Measurements from ENCODE around the gene ARHGAP8.
"Not testable (repeated sequence)": the region's sequence is repeated elsewhere in the genome, so short reads cannot be mapped to it uniquely, and the experiment has no call there.

ARHGAP8 gene

DNA sequence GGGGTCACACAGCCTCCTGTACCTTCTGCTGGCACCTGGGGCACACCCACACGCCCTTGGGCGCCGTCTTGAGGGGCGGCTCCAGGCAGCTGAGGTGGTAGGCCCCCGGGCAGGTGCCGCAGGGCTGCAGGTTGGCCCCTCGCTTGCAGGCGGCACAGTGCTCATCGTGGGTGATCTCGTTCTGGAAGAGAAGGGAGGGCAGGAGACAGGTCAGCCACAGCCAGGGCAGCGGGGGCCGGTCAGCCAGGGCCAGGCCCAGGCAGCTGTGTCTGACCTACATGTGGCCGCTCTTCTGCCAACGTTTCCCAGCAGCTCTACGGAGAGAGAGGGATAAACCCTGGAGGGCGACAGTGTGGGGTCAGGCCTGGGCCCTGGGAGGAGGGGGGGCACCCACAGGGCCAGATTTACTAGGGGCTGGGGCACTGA is 135.6 kb downstream of the ARHGAP8 start:
- in situ Hi-C loops (cut with HindIII; ENCODE audit: low pct_ligation_motif_present, low pct_unique_long_range_greater_than_20kb, low sequenced_read_pairs): no loop called here
- no peak for DNase-seq

DNA sequence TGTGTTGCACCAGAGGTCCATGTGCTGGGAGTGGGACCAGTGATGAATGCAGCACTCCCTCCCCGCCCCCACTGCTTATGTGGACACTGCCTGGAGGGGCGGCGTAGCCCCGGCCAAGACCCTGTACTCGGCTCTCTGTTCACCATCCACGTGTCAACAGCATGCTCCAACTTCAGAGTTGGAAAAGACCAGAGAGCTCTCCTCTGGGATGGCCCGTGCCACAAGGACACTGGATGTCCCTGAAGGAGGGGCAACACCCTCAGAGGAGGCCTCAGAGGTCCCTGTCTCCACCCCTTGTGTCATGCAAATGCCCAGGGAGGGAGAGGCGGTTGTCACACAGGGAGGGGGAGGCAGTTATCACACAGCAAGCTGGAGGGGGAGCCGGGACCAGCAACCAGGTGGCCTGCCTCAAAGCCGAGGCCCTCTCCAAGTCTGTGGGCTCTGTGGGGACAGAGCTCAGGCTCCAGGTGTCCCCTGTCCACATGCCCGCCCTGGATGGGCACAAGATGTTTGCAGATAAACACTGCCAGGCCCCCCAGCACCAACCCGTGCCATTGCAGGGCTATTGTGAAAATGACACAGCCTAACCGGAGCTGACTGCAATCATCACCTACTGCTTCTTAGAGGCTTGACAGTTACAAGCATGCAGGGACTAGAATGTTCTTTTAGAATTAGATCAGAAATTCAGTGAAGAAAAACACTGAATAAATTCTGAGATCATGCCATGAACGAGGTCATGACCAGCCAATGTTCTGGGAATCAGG is 136.3 kb downstream of the ARHGAP8 start:
- DNase-seq: no peak
- in situ Hi-C loops (cut with HindIII; ENCODE audit: low pct_ligation_motif_present, low pct_unique_long_range_greater_than_20kb, low sequenced_read_pairs): no loop called here

DNA sequence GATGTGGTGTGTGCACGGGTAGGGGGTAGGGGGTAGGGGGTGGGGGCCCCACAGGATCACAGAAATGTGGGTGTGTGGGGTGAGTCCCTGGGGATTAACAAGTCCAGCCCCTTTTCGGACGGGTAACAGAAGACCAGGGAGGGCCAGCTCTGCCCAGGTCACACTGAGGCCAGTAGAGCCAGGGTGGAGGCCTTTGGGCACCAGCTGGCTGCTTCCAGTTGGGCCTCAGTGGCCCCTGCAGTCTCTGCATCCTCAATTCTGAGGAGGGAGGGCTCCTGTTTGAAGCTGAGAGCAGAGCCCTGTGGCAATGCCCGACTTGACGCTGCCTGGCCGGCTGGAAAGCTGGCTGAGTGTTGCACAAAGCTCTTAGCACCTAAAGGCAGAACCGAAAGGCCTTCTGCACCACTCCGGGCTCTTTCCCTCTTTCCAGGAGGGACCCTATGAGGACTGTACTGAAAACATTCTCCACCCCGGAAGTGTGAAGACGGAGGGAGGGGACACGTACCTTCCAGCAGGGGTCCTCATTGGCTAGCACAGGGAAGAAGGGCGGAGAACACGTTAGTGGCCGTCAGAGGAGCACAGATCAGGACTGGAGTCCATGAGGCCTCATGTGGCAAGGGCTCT is 137.0 kb downstream of the ARHGAP8 start:
- DNase-seq: no peak
- in situ Hi-C loops (cut with HindIII; ENCODE audit: low pct_ligation_motif_present, low pct_unique_long_range_greater_than_20kb, low sequenced_read_pairs): no loop called here

DNA sequence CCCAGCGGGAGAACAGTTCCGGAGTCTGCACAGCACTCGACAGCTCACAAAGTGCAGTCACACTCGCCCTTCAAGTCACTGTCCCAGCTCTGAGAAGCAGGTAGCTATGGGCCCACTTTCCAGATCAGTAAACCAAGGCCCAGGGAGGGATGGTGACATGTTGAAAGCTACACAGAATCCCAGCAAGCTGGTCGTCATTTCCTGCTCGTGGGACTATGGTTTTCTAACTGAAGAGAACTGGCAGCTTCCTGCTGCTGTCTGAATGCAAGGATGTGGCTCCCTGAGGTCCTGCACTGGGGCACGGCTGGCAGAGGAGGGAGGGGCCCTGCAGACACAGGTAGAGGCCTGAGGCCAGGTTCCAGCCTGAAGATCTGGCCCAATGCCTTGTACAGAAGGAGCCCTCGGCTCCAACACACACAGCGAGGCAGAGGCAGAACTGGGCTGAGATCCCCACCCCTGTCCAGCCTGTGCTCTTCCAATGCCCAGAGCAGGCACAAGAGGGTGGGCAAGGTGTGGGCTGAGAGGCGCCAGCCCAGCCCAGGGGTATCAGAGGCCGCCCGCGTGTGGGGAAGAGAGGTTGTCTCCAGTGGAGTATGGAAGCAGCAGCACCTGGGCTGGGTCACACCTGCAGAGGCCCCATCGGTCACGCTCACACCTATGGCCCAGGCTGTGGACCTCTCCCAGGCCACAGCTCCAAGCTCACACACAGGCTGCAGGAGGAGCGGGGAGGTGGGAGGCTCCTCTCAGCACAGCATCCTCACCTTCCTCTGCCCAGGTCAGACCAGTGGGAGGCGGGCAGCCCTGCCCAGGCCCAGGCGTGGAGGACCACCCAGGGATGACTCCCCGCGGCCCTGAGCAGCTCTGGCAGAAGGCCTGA is 138.3 kb downstream of the ARHGAP8 start:
- DNase-seq: no peak
- in situ Hi-C loops (cut with HindIII; ENCODE audit: low pct_ligation_motif_present, low pct_unique_long_range_greater_than_20kb, low sequenced_read_pairs): no loop called here

DNA sequence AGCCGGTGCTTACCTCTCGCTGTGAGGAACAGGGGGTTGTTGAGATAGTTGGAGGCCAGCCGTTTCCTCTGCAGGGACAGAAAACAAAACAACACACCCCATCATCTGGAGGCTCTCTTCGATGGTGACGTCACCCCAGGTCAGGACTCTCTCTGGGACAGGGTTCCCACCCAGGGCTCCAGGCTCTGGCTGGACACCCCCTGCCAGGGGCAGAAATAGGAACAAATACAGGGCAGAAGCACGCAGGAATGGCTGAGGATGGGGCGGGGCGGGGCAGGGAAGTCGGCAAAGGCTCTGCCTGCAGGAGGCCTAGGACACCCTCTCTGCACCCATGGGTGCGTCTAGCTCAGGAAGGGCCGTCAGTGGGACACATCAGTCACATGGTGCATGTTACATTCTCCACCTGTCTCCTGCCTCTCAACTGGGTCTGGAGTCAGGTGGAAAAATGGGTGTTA is 138.9 kb downstream of the ARHGAP8 start:
- DNase-seq: no peak
- in situ Hi-C loops (cut with HindIII; ENCODE audit: low pct_ligation_motif_present, low pct_unique_long_range_greater_than_20kb, low sequenced_read_pairs): no loop called here

DNA sequence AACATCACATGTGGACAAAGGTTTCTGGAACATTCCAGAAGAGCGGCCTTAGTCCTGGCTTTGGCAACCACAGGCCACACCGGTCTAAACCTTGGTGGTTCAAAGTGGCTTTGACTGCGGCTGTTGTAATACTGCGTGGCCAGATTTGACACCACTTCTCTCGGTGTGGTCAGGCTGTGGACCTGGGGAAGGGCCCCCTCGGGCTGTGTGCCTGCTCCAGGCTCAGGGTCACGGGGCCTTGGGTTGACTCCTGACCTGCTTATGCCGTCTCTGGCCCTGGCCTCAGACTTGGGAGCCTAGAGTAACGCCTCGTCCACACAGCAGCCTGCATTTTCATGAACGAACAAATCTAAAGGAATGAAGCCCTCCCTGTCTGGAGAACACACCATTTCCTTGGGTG is 139.4 kb downstream of the ARHGAP8 start:
- in situ Hi-C loops (cut with HindIII; ENCODE audit: low pct_ligation_motif_present, low pct_unique_long_range_greater_than_20kb, low sequenced_read_pairs): no loop called here
- no peak for DNase-seq

DNA sequence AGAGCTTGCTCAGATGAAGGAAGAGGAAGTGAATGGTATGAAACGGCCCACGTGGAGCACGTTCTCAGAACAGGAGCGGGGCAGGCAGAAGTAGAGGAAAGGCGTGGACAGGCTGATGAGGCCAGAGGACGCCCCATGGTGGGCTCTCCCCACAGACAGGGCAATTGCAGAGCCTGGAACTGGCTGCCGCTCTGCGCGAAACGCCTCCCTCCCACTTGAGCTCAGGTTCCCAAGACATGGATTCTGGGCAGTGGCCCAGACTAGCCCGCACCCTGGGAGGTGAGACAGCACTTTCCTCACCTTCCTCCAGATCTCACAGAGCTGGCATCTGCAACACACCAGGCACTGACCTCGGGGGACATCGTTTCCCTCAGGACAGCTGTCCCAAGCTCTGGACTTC is 139.9 kb downstream of the ARHGAP8 start:
- in situ Hi-C loops (cut with HindIII; ENCODE audit: low pct_ligation_motif_present, low pct_unique_long_range_greater_than_20kb, low sequenced_read_pairs): no loop called here
- DNase-seq: no peak

DNA sequence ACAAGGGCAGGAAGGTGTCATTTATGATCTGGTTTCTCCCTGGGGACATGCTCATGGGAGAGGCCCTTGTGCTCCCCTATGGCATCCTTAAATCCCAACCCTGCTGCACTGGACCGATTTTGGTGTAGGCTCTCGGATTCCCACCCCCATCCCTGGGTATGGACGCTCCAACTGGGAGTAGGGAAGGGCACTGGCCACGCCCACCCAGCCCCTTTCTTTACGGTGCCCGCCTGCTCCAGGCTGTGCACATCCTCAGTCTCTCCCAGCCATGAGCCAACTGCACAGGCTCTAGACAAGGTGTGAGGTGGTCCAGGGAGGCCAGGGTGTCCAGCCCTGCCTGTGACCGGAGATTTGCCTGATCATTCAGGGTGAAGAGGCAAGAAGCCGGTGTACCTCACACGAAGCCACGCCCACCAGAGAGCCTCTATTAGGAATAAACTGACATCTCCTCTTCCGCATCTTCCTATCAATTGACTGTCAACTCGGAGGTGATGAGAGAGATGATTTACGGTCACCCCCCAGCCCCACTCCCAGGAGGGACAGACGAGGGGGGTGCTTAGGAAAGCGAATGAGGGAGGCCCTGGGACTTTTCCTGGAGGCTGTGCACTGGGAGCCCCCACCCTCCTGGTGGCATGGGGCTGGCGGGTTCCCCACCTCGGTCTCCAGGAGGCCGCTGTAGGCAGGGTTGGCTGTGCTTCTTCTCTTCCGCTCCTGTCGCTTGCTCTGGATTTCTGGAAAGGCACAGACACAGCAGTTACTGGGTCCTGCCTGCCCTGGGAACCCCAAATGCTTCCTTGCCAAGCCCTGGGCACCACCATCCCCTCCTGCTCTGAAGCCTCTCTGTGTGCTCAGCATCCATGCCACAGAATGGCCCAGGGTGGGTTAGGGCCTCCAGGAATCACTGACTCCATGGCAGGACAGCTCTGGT is 140.7 kb downstream of the ARHGAP8 start:
- in situ Hi-C loops (cut with HindIII; ENCODE audit: low pct_ligation_motif_present, low pct_unique_long_range_greater_than_20kb, low sequenced_read_pairs): no loop called here

DNA sequence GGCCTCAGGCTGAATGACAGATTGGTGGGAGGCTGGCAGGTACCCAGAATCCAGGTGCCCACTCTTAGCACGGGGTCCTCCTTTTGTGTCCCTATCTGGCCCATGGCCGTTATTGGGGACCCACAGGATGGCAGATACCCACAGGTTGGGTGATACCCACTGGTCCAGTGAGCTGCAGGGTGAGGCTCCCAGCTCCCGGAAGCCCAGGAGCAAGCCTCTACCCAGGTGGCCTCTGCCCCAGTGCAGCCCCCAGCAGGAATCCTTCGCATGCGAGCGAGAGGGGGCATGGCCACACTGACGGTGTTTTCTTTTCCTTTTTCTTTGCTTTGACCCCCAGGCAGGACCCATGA is 141.3 kb downstream of the ARHGAP8 start:
- no peak for DNase-seq
- in situ Hi-C loops (cut with HindIII; ENCODE audit: low pct_ligation_motif_present, low pct_unique_long_range_greater_than_20kb, low sequenced_read_pairs): no loop called here

More for the DNA sequence above, 140.7 kb downstream of the ARHGAP8 start:
- no peak for DNase-seq

DNA sequence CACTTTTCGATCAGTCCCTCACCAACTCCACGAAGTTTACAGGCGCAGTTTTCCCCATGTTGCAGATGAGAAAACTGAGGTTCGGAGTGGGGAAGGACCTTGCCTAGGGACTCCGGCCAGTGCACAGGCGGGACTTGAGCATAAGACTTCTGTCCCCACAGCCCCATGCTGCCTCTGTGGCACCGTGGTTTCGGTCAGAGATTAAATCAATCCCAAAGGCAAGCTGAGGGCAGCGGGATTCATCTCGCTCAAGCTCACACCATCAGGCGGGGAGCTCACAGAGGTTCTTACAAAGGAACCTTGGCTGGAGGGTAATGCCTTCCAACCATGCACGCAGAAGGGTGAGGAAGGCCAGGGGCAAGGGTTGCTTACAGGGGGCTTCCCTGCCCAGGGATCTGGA is 141.9 kb downstream of the ARHGAP8 start:
- no peak for DNase-seq
- in situ Hi-C loops (cut with HindIII; ENCODE audit: low pct_ligation_motif_present, low pct_unique_long_range_greater_than_20kb, low sequenced_read_pairs): no loop called here

DNA sequence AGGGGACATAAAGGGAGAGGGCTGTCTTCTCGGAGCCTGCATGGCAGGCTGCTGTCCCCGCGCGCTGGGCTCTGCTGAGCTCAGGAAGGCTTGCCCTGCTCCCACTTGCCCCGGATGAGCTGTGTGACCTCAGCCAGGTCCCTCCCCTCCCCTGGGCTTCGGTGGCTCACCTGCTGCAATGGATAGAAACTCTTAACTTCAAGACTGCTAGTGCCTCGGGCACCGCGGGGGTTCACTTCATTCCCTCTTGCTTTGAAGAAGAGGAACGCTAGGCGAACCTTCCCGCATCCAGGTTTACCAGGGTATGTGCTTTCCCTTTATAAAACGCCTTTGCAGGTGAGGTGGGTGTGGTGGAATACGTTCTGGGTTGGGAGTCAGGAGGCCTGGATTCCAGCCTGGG is 142.4 kb downstream of the ARHGAP8 start:
- in situ Hi-C loops (cut with HindIII; ENCODE audit: low pct_ligation_motif_present, low pct_unique_long_range_greater_than_20kb, low sequenced_read_pairs): no loop called here

DNA sequence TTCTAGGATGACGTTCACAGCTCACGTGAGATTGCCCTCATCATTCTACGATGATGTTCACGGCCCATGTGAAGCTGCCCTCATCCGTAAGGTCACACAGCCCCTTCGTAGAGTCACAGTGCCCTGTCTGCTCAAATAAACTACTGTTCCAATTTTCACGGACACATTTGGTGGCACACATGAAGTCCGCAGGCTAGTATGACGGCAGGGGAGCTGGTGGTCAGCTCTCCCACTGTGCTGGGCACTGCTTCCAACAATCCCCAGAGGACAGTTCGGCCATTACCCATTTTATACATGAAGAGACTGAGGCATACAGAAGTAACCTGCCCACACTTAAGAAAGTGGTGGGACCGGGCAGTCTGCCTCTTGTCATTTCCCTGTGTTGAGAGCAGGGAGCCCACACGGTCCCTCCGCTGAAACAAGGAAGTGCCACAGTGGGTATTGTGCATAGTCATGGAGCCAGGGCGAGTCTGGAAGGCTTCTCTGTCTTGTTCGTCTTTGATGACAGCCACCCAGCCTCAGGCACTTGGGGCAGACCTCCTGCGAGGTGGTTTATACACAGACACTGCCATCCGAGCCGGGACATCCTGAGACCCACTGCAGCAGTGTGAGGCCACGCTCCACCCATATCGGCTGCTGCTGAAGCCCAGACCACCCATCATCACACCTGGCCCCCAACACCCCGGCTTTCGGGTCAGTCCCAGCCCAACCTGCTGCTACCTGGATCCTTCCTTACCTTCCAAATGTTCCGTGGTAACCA is 143.1 kb downstream of the ARHGAP8 start:
- no peak for DNase-seq
- in situ Hi-C loops (cut with HindIII; ENCODE audit: low pct_ligation_motif_present, low pct_unique_long_range_greater_than_20kb, low sequenced_read_pairs): no loop called here

More for the DNA sequence above, 142.4 kb downstream of the ARHGAP8 start:
- no peak for DNase-seq

DNA sequence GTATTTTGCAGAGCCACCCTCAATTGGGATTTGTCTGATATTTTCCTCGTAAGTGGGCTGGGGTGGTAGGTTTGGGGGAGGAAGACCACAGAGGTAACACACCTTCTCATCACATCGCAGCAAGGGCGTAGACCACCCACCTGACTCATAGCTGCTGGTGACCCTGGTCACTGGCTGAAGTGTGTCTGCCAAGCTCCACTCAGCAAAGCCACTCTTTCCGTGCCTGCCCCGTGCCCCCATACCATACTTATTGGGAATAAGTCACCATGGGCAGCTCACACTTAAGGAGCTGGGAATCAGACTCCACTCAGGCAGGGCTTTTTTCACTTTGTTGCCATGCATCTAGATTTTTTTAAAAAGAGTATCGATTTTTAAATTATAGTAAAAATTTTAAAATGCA is 145.9 kb downstream of the ARHGAP8 start:
- no peak for DNase-seq
- in situ Hi-C loops (cut with HindIII; ENCODE audit: low pct_ligation_motif_present, low pct_unique_long_range_greater_than_20kb, low sequenced_read_pairs): no loop called here

DNA sequence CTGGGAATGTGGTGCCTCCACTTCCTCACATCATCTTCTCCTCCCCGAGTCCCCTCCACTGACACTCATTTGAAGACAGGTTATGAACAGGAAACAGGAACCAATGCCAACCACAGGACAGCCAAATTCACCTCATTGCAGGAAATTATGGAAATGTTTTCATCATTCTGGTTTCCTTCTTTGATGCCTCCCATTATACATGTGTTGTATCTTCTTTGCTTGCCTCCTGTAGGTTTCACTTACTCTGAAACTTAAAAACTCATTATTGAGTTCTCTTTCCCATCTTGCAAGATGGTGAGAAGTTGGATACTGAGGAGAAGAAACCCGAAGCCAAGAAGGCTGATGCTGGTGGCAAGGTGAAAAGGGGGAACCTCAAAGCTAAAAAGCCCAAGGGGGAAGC is 148.9 kb downstream of the ARHGAP8 start:
- in situ Hi-C loops (cut with HindIII; ENCODE audit: low pct_ligation_motif_present, low pct_unique_long_range_greater_than_20kb, low sequenced_read_pairs): no loop called here
- no peak for DNase-seq

DNA sequence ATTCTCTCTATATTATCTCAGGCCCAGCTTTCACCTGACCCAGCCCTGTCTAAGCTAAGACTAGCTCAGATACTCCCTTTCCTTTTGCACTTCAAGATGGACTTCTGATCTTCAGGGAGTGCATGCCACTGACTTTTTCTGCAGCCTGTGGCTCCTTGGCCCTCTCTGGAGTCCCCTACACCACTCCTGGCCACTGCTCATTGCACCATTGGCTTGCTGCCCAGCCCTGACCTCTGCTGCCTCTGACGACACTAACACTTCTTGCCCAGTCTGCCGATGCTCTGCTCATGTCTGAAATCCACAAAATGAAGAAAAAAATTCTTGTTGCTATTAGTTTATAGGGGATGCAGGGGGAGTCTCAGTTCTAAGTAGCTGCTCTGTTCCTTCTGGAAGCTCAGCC is 150.8 kb downstream of the ARHGAP8 start:
- DNase-seq; in situ Hi-C loops (cut with HindIII; ENCODE audit: low pct_ligation_motif_present, low pct_unique_long_range_greater_than_20kb, low sequenced_read_pairs): not testable (repeated sequence)

DNA sequence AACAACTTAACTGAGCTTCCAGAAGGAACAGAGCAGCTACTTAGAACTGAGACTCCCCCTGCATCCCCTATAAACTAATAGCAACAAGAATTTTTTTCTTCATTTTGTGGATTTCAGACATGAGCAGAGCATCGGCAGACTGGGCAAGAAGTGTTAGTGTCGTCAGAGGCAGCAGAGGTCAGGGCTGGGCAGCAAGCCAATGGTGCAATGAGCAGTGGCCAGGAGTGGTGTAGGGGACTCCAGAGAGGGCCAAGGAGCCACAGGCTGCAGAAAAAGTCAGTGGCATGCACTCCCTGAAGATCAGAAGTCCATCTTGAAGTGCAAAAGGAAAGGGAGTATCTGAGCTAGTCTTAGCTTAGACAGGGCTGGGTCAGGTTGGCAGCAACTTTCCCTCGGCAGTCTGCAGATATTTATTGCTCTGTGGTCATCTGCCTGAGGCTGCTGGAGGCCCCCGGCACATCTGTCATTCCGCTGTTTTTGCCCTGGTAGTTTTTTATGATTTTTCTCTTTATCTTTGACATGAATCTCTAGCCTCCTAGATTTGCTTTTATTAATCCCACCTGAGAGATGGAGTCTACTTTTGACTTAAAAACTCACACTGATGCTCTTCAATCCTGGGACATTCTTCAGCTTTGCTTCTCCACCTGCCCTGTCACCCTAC is 152.2 kb downstream of the ARHGAP8 start:
- DNase-seq; in situ Hi-C loops (cut with HindIII; ENCODE audit: low pct_ligation_motif_present, low pct_unique_long_range_greater_than_20kb, low sequenced_read_pairs): not testable (repeated sequence)

DNA sequence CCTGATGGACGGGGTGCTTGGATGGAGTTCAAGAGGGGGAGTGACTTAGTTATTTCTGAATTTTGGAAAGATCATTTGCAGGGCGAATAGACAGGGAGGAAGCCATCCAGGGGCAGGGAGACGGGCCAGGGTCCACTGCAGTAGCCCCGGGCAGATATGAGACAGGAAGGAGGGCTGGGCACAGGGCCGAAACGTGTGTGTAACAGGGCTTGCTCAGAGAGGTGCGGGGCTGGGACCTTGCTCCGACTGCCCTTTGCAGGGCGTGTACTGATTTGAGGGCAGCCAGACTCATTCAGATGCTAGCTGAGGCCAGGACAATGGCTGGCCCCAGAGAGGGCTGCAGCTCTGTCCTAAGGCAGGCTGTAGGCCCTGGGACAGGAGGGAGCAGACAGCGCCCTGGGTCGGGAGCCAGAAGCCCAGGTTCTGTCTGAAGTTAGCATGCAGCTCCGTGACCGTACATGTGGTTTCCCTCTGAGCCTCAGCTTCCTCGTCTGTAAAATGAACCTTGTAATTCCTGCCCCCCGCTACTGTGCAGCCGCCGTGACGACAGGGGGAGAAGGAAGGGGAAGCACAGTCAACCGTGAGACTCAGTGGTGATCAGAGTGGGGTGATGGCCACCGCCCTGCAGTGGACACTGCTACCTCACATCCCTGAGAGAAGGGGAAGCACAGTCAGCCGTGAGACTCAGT is 154.0 kb downstream of the ARHGAP8 start:
- in situ Hi-C loops (cut with HindIII; ENCODE audit: low pct_ligation_motif_present, low pct_unique_long_range_greater_than_20kb, low sequenced_read_pairs): no loop called here
- no peak for DNase-seq
